Stomach (tissue), 4 donors: Measurements from ENCODE around the gene PSME3IP1.

Experiments used
- EP300 ChIP-seq: sonication (generic); formaldehyde crosslinking; IDR thresholded peaks from one replicate; pipeline ENCODE4 v1.6.1; 2017; ENCODE audit warnings: antibody characterized with exemption
- POLR2A ChIP-seq, 4 donors: fragments of 450-650 bp; IDR thresholded peaks; one replicate each; pipeline ENCODE4 v1.6.1; 2016; ENCODE audit warnings: antibody characterized with exemption in 4 of 4, control low read depth in 2 of 4, mild to moderate bottlenecking in 1 of 4, moderate library complexity in 1 of 4
- POLR2AphosphoS5 ChIP-seq, 3 donors: sonication (generic); formaldehyde crosslinking; IDR thresholded peaks; one replicate each; pipeline ENCODE4 v1.6.1; 2016; ENCODE audit warnings: antibody characterized with exemption in 3 of 3
- TF ChIP-seq, protein P1 (sequence below), 7 experiments: fragments of 450-650 bp in 4 of 7; fragments of 200-600 bp in 3 of 7; sonication (generic) in 3 of 7; IDR thresholded peaks; one replicate each; pipeline ENCODE4 v1.5.1; 2016 to 2019; ENCODE audit warnings: antibody characterized with exemption in 7 of 7, control low read depth in 2 of 7, mild to moderate bottlenecking in 1 of 7

GRCh38 chr16:57169327-57169726, 16.5 kb downstream of the PSME3IP1 start:
- TF ChIP-seq, protein P1, sequence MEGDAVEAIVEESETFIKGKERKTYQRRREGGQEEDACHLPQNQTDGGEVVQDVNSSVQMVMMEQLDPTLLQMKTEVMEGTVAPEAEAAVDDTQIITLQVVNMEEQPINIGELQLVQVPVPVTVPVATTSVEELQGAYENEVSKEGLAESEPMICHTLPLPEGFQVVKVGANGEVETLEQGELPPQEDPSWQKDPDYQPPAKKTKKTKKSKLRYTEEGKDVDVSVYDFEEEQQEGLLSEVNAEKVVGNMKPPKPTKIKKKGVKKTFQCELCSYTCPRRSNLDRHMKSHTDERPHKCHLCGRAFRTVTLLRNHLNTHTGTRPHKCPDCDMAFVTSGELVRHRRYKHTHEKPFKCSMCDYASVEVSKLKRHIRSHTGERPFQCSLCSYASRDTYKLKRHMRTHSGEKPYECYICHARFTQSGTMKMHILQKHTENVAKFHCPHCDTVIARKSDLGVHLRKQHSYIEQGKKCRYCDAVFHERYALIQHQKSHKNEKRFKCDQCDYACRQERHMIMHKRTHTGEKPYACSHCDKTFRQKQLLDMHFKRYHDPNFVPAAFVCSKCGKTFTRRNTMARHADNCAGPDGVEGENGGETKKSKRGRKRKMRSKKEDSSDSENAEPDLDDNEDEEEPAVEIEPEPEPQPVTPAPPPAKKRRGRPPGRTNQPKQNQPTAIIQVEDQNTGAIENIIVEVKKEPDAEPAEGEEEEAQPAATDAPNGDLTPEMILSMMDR (IDR thresholded peaks at IDR 0.05): no peak
- TF ChIP-seq POLR2A (IDR thresholded peaks at IDR 0.05) (no peak), POLR2AphosphoS5 (IDR thresholded peaks at IDR 0.05) (no peak), EP300 (no peak)
